Panc1 (cell line): ENCODE measurements around the gene LRRC23. TPM values are rescaled to one million over a fixed set of nuclear protein-coding genes. Genes with fewer than 3 reads are reported as not detected.

Experiments
- ATAC-seq: fragments of 200-7000 bp; cut with Tn5 transposase; 2 replicates; pipeline ENCODE4 v1.9.1; 2020; ENCODE audit warnings: mild to moderate bottlenecking, moderate library complexity
- BruUV-seq: library from RNA; stranded (reverse); fragments of 400-500 nt; replicated peaks from 2 replicates; lab custom pipeline; 2021; lab: Mats Ljungman, UMichigan
- CTCF ChIA-PET: fragments of 300-600 bp; sonication (Branson Sonifier 250); formaldehyde crosslinking; loops from one replicate; lab custom pipeline; 2022; ENCODE audit warnings: antibody characterized with exemption; lab: Charles Lee
- POLR2A ChIA-PET: fragments of 300-600 bp; sonication (Branson Sonifier 250); formaldehyde crosslinking; loops from one replicate; lab custom pipeline; 2022; ENCODE audit warnings: antibody characterized with exemption; lab: Charles Lee
- DNase-seq: peaks from one replicate; pipeline ENCODE4 v3.0.0-alpha.2; 2010; ENCODE audit warnings: low read depth, low spot score
- H3K27ac ChIP-seq: 2 replicates; pipeline ENCODE4 v1.5.1; 2011; ENCODE audit warnings: mild to moderate bottlenecking, low read length, inconsistent platforms
- H3K27me3 ChIP-seq: fragments of 200-500 bp; sonication (Bioruptor generic); 2 replicates; pipeline ENCODE4 v1.6.0; 2014; ENCODE audit warnings: low read length, inconsistent platforms; ENCODE audit not compliant: control insufficient read depth, insufficient read depth
- H3K36me3 ChIP-seq: fragments of 200-500 bp; sonication (Bioruptor generic); 2 replicates; pipeline ENCODE4 v1.5.1; 2014; ENCODE audit warnings: inconsistent platforms, mild to moderate bottlenecking, low read length, moderate library complexity; ENCODE audit not compliant: control insufficient read depth, insufficient read depth
- H3K4me1 ChIP-seq: 2 replicates; pipeline ENCODE4 v1.5.1; 2011; ENCODE audit warnings: inconsistent platforms, mild to moderate bottlenecking, low read length, moderate library complexity; ENCODE audit not compliant: control insufficient read depth, insufficient read depth
- H3K4me3 ChIP-seq, 2 experiments: 2 replicates each; pipeline ENCODE4 v1.5.1; 2011 to 2012; ENCODE audit warnings: low read depth in 2 of 2, low read length in 2 of 2, mild to moderate bottlenecking in 2 of 2, inconsistent platforms in 1 of 2, moderate library complexity in 1 of 2
- H3K9me3 ChIP-seq: fragments of 200-500 bp; sonication (Bioruptor generic); 2 replicates; pipeline ENCODE4 v1.5.1; 2014; ENCODE audit warnings: low read depth, mild to moderate bottlenecking, inconsistent platforms, low read length, moderate library complexity; ENCODE audit not compliant: control insufficient read depth, insufficient read depth
- CTCF ChIP-seq: fragments of 450-650 bp; IDR thresholded peaks from 2 replicates; pipeline ENCODE4 v1.5.1; 2017; ENCODE audit warnings: mild to moderate bottlenecking
- POLR2AphosphoS5 ChIP-seq: IDR thresholded peaks from 2 replicates; pipeline ENCODE4 v1.6.1; 2012; ENCODE audit warnings: mild to moderate bottlenecking, low read depth, low read length, moderate library complexity
- REST ChIP-seq, 2 experiments: IDR thresholded peaks; 2 replicates each; pipeline ENCODE4 v1.6.1; 2011 to 2012; ENCODE audit warnings: low read depth in 2 of 2, control low read depth in 1 of 2, low read length in 1 of 2, mild to moderate bottlenecking in 1 of 2, moderate library complexity in 1 of 2; ENCODE audit not compliant: insufficient read depth in 1 of 2
- SIN3A ChIP-seq: IDR thresholded peaks from 2 replicates; pipeline ENCODE4 v1.6.1; 2012; ENCODE audit warnings: low read depth, mild to moderate bottlenecking, low read length, moderate library complexity, borderline replicate concordance; ENCODE audit not compliant: insufficient read depth
- TCF7L2 ChIP-seq: IDR thresholded peaks from 2 replicates; pipeline ENCODE4 v1.6.1; 2011; ENCODE audit warnings: mild to moderate bottlenecking, low read depth, low read length, inconsistent platforms
- in situ Hi-C: cut with HindIII; loops from 2 replicates; pipeline ENCODE4 v1.10.0; 2016; ENCODE audit warnings: low sequenced_read_pairs, low pct_unique_long_range_greater_than_20kb
- intact Hi-C: fragments of 100-400 bp; cut with micrococcal nuclease; formaldehyde crosslinking; loops from one replicate; pipeline ENCODE4 v1.10.0; 2022; ENCODE audit not compliant: unreplicated experiment
- total RNA-seq: library from RNA; stranded (reverse); gene quantifications from one replicate; pipeline ENCODE4 v1.2.1, GENCODE V29; 2021; ENCODE audit not compliant: unreplicated experiment

The LRRC23 gene
- total RNA-seq, 1 experiment from 2014 or later = 6.5 TPM

- no peak for ATAC-seq
- TF ChIP-seq TCF7L2 = no peak
- TF ChIP-seq POLR2AphosphoS5 = no peak
- TF ChIP-seq SIN3A = no peak
- no peak for TF ChIP-seq REST (IDR thresholded peaks at IDR 0.05; ENCODE audit: insufficient read depth in 1 of 2, low read depth in 2 of 2, low read length in 1 of 2)
- no peak for TF ChIP-seq CTCF
- intact Hi-C loops (no loop called here), in situ Hi-C loops (no loop called here)
- CTCF ChIA-PET = no interaction called here
- Histone ChIP-seq H3K9me3 (no peaks in the 10 kb centered on the region), H3K27ac (no peak overlapping the region), H3K27me3 (no peaks in the 10 kb centered on the region), H3K4me3 (no peak overlapping the region), H3K4me1 (no peaks in the 10 kb centered on the region), H3K36me3 (no peaks in the 10 kb centered on the region)
- DNase-seq = no peak
- no TSS peak for BruUV-seq
- POLR2A ChIA-PET = no interaction called here
Measured at GRCh38 chr12:6954316-6955107, 49.9 kb downstream of the LRRC23 start.

GRCh38 chr12:6955108-6956020, 50.7 kb downstream of the LRRC23 start:
- no peak overlapping the region for H3K4me3 ChIP-seq
- intact Hi-C loops (no loop called here), in situ Hi-C loops (no loop called here)
- no peaks in the 10 kb centered on the region for H3K9me3 ChIP-seq
- ChIA-PET CTCF (no interaction called here), POLR2A (interaction anchor here (0.6 kb wide), 1 partner anchor 60 kb away, joined by 3 read pairs; no protein-coding TSS in a partner anchor)
- no TSS peak for BruUV-seq
- ATAC-seq (no peak), DNase-seq (no peak)
- H3K27ac ChIP-seq = no peak overlapping the region
- H3K36me3 ChIP-seq = no peaks in the 10 kb centered on the region
- H3K4me1 ChIP-seq = no peaks in the 10 kb centered on the region
- no peaks in the 10 kb centered on the region for H3K27me3 ChIP-seq
- no peak for TF ChIP-seq CTCF
